ENCODE results near the gene RASAL3.

The RASAL3 gene

DNA sequence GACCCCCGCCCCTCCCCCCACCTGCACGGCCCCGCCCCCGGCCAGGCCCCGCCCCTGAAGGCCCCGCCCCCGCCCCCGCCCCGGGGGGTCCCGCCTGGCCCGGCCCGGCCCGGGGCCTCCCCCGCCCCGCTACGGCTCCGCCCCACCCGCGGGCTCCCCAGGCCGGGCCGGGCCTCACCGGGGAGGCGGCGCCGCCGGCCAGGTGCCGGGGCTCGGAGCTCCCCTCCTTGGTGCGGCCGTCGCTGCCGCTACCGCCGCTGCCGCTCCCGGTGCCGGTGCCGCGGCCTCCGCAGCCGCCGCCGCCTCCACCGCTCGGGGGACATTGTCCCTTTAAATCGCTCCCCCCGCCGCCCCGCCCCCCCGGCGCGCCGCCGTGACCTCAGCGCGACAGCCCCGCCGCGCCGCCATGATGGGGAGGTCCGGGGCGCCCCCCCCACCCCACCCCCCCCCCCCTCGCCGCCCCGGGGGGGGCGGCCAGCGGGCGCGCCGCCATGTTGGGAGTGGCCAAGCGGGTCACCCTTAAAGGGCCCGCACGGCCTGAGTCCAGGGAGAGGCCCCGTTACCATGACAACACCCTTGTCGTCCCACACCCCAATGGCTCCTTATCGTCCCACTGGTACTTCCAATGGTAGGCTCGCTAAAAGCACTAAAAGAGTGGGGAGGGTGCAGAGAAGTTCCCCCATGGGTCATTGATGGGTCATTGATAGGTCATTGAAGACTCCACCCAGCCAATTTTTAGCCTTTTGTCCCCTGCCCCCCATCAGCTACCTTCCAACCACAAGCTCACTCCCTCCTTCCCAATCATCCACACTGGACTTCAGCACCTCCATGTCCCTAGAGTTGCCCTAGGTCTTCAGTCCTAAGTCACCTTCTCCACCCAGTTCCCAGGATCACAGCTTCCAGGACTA lies 14.5 kb downstream of the RASAL3 start, which contains the start of gene WIZ:
WIZ (minus strand) TSS at position 337 of the 908 bp plus-strand sequence. CDS start 1,649 bp downstream, outside the sequence.
- peak; percentile 80 for DNase-seq (ENCODE audit: low read depth)

GRCh38 chr19:15448778-15449619 lies 15.3 kb downstream of the RASAL3 start:
- DNase-seq (ENCODE audit: low read depth): peak; percentile 44

- no peak for DNase-seq (ENCODE audit: low read depth)
Measured at GRCh38 chr19:15448044-15448777, 16.1 kb downstream of the RASAL3 start.

DNA sequence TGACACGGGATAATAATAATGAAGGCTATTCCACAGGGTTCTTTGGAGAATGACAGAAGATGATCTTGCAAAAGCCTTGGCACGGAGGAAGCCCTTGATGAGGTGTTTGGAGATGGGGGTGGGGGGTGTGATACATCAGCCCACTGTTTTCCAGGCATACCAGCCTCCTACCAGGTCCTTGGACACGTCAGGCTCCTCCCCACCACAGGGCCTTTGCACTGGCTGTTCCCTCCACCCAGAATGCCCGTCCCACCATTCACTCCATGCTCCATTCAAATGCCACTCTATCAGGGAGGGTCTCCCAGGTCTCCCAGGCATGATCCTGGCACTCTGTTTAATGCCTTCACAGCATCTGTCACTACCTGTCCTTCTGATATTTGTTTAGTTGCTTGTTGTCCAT lies 17.3 kb downstream of the RASAL3 start:
- no peak for DNase-seq (ENCODE audit: low read depth)

DNA sequence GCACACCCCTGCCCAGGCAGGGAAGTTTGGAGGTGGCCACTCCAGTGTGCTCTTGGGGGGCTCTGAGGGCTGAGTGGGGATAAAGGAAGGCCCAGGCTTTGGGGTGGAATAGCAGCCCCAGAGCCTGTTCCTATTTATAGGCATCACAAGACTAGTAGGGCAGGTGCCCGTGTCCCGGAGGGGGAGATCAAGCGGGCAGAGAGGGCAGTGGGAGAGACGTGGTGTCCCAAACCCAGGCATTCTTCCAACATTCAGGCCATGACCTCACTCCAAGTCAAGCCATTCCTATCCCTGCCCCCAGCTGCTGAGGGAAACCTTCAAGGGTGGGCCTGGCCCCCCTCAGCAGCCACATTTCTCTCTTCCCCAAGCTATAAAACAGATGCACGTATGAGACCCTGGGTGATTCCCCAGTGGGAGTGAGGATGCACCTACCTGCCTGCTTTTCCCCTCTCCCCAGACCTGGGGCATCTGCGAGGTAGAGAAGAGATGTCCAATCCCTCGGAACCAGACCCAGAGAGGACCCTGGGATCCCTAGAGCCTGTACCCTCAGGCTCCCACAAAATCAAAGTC lies 18.5 kb downstream of the RASAL3 start:
- DNase-seq (ENCODE audit: low read depth): no peak

DNA sequence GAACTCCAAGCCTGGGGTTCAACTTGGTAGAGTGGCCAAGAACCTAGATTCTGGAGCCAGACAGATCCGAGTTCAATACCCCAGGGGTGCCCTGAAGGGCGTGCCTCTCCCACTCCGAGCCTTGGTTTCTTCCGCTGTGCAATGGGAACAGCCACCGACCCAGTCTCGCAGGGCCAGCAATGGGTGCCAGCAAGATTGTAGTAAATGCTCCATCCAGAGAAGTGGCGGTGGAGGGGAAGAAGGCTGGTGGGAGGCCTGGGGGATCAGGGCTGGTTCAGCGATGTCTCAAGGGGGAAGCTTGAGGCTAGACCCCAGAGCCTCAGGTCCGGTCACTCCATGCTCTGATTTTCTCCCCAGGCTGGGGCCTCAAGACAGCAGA lies 19.1 kb downstream of the RASAL3 start:
- DNase-seq (ENCODE audit: low read depth): no peak

DNA sequence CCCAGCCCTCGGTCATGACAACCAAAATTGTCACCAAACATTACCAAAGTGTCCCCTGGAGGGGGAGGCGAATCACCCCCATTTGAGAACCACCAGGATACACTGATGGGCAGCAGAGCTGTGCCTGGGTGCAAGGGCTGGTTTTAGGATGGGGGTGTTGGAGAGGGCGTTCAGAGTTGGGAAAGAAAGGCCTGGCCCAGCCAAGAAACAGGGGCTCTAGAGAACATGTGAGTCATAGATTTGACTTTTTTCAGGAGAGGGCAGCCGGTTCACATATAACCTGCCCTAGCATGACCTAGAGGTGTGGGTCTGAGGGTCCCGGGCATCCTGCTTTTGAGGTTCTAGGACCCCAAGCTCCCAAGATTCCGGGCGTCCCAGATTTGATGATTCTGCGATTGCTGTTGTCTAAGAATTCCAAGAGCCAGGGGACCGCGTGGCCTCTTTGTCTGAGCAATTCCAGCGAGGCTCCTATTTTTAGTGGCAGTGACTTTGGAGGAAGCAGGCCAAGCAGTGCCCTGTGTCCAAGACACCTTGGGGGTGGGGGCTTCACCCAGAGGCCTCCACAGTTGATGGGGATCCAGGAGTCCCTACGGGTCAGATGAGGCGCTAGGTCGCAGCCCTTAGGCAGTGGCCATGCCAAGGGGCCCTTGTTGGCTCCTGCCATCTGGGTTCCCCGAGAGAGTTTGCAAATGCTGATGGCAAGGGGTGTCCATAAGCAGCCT lies 19.7 kb downstream of the RASAL3 start:
- DNase-seq (ENCODE audit: low read depth): no peak

DNA sequence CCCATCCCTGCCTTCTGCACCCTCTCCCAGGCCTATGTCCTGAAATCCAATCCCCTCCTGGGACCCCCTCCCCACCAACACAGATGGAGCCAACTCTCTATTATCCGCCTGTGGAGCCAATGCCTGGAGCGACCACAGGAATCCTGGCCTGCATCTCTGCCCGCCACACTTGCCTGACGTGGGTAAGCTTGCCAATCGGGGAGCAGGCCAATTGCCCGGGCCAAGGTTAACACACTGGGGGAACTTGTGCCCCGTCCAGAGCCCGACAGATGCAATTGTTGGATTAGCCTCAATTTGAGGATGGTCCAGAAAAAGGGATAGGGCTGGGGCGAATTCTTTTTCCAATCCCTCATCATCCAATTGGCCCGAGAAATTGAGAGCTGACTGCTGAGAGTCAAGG lies 20.5 kb downstream of the RASAL3 start:
- no peak for DNase-seq (ENCODE audit: low read depth)

DNA sequence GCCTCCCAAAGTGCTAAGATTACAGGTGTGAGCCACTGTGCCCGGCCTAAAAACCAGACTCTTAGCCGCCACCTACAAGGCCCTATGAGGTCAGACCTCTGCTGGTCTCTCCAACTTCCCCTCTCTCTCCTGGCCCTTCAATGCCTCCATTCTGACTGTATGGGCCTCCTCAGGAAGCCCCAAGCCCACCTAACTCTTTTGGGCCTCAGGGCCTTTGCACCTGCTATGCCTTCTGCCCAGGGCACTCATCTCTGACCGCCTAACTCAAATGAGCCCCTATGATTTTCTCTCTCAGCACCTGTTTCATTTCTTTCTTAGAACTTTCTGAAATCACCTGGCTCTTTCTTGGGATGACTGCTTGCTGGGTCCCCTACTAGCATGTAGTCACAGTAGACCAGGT lies 21.0 kb downstream of the RASAL3 start:
- DNase-seq (ENCODE audit: low read depth): no peak

DNA sequence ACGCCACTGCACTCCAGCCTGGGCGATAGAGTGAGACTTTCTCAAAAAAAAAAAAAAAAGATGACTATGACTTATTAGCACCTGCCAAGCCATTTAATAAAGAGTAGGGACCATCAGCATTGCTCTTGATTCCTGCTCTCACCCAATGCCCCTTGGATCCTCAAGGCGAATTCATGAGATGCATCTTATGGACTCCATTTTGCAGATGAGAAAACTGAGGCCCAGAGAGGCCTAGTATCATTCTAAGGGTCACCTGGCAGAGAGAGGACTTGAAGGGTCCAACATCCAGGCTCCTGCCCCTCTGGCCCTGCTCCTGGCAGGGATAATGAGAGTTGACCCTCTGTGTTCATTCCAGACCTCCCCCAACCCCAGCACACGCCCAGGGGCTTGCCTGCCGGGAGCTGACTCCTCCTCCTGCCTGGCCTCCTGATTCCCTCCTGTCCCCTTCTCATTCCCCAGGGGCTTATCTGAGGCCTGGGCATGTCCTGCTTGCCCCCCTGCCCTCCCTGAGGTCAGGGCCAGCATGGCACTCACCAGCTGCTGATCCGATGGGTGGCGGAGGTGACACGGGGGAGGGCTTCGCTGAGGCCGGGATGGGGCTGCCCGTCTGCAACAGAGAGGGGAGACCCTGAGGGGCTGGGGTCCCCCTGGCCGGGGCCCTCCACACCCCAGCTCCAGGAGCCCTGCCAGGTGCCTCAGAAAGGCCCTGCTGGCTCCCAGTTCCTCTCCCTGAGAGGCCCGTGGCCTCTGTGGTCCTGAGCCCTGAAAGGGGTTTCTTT lies 22.0 kb downstream of the RASAL3 start:
- DNase-seq (ENCODE audit: low read depth): no peak

- DNase-seq (ENCODE audit: low read depth): no peak
Measured at GRCh38 chr19:15441317-15441716, 23.0 kb downstream of the RASAL3 start.

DNA sequence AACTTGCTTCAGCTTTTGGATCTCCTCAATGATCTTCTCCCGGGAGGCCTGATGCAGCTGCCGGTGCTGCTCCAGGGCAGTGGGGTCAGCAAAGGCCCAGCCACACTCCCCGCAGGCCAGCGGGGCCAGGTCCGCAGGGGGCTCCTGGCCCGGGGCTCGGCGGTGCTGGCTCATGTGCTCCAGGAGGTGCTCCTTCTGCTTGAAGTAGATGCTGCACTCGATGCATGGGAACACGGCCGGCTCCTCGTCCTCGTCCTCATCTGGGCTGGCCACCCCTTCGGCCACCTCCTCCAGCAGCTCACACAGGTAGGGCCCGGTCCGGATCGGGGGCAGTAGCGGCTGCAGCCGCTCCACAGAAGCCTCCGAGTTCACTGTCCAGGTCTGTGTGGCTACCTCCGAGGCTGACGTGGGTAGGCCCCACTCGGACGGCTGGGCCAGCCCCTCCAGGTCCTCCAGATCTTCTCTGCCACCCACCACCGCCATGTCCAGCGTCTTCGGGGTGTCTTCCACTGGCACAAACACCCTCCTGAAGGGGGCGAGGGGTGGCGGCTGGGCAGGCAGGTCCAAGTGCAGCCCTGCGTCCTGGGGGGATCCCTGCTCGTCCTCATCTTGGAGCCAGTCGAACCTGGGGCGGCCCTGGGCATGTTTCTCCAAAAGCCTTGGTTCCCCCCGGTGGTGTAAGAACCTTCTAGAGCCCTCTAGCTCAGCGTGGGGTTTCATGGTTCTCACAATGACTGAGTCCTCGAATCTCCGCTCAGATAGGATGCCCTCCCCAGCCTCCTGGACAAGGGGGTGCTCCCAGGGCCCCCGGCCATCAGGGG lies 24.3 kb downstream of the RASAL3 start:
- DNase-seq (ENCODE audit: low read depth): no peak

DNA sequence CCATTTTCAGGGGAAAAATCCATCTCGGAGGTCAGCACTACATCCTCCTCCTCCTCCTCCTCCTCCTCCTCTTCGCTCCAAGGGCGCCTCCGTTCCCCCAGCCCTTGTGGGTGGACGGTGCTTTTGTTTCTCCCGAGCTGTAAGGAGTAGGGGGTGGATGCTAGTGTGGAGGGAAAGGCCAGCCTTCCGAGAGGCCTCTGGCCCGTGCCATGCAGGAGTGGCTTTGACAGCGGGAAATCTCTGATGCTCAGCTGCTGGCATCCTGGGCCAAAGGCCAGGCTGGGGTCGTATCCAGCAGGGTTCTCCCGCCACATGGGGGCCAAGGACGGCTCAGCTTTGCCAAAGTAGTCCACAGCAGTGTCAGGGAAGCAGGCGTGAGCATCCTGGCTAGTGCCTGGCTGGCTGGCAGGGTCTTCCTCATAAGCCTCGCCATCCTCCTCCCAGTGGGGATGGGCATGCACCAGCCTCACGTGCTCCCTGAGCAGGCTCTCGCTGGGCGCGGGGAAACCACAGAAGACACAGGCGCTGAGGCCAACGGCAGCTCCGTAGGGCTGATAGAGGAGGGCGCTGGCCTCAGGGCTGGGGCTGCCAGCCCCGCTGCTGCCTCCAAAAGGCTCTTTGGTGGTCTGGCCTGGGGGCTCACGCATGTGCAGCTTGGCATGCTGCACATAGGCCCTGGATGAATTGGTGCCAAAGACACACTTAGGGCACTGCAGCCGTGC lies 25.1 kb downstream of the RASAL3 start:
- no peak for DNase-seq (ENCODE audit: low read depth)

- DNase-seq (ENCODE audit: low read depth): no peak
Measured at GRCh38 chr19:15438577-15438976, 25.8 kb downstream of the RASAL3 start.

DNA sequence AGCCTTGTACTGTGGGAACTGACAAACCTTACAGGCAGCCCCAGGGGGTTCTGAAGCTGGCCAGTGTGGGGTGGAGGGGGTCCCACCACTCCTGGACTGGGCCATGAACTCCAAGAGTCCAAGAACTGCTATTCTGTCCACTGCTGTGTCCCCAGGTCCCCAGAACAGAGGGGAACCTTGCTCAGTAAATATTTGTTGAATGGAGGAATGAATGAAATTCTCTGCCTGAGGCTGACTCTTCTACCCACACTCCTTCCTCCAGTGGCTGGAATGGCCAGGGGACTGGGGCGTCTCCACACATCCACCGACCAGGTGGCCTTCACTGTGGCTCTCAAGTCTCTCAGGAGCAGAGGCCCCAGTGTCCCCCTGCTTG lies 26.2 kb downstream of the RASAL3 start:
- no peak for DNase-seq (ENCODE audit: low read depth)

GRCh38 chr19:15437355-15438123 lies 26.8 kb downstream of the RASAL3 start:
- peak; percentile 31 for DNase-seq (ENCODE audit: low read depth)

DNA sequence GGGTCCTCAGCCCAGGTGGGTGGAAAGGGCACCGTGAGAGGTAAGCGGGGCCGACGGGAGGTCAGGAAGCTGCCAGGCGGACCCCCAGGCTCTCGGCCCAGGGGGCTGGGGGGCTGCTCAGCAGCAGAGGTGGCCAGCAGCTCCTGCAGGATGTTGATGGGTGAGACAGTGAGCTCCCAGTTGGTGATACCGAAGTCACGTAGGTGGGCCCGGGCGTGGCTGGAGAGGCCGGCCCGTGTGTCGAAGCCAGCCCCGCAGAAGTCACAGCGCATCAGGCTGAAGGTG lies 27.6 kb downstream of the RASAL3 start:
- DNase-seq (ENCODE audit: low read depth): no peak

All from ELR (cell line).